Measurements from ENCODE around the gene AKR1E2.

AKR1E2 gene

GRCh38 chr10:4835494-4835918 is 9.5 kb downstream of the AKR1E2 start:
- ChIA-PET CTCF (interaction anchor here (2.5 kb wide), 1 partner anchor 14 kb away, joined by 8 read pairs; no protein-coding TSS in a partner anchor), POLR2A (ENCODE audit: low non-redundant PET) (no interaction called here)
- TF ChIP-seq CTCF (conservative IDR thresholded peaks at IDR 0.05; ENCODE audit: low read depth) = no peak
- no peak for DNase-seq (ENCODE audit: low spot score)
- no peak overlapping the region for H3K27ac ChIP-seq

- DNase-seq (ENCODE audit: low spot score) = no peak
- CTCF ChIA-PET = interaction anchor here (0.9 to 2.5 kb wide), 2 partner anchors 13 to 22 kb away, joined by 3 to 8 read pairs; no protein-coding TSS in a partner anchor
- no peak for TF ChIP-seq CTCF (conservative IDR thresholded peaks at IDR 0.05; ENCODE audit: low read depth)
- H3K27ac ChIP-seq = no peak overlapping the region
- POLR2A ChIA-PET (ENCODE audit: low non-redundant PET) = no interaction called here
Observed at GRCh38 chr10:4836416-4836969, 10.5 kb downstream of the AKR1E2 start.

GRCh38 chr10:4837551-4837950 is 11.5 kb downstream of the AKR1E2 start:
- no peak overlapping the region for H3K27ac ChIP-seq
- TF ChIP-seq CTCF (conservative IDR thresholded peaks at IDR 0.05; ENCODE audit: low read depth) = no peak
- ChIA-PET CTCF (interaction anchor here (0.6 to 2.5 kb wide), 4 partner anchors 10 to 483 kb away, joined by 3 to 8 read pairs (median 3); no protein-coding TSS in a partner anchor), POLR2A (ENCODE audit: low non-redundant PET) (no interaction called here)
- no peak for DNase-seq (ENCODE audit: low spot score)

- POLR2A ChIA-PET (ENCODE audit: low non-redundant PET) = no interaction called here
- no peak for TF ChIP-seq CTCF (conservative IDR thresholded peaks at IDR 0.05; ENCODE audit: low read depth)
Observed at GRCh38 chr10:4838743-4839142, 12.7 kb downstream of the AKR1E2 start.

GRCh38 chr10:4839353-4839752 is 13.3 kb downstream of the AKR1E2 start:
- no peak for TF ChIP-seq CTCF (conservative IDR thresholded peaks at IDR 0.05; ENCODE audit: low read depth)

More at GRCh38 chr10:4838743-4839142, 12.7 kb downstream of the AKR1E2 start:
- DNase-seq (ENCODE audit: low spot score) = no peak
- CTCF ChIA-PET = interaction anchor here (0.5 to 0.9 kb wide), 3 partner anchors 24 to 590 kb away, joined by 3 to 5 read pairs (median 4); no protein-coding TSS in a partner anchor
- H3K27ac ChIP-seq = no peak overlapping the region

GRCh38 chr10:4840151-4840550 is 14.1 kb downstream of the AKR1E2 start:
- H3K27ac ChIP-seq = no peak overlapping the region
- no peak for TF ChIP-seq CTCF (conservative IDR thresholded peaks at IDR 0.05; ENCODE audit: low read depth)
- CTCF ChIA-PET = interaction anchor here (0.5 to 0.8 kb wide), 2 partner anchors 9 to 28 kb away, joined by 3 read pairs; no protein-coding TSS in a partner anchor
- POLR2A ChIA-PET (ENCODE audit: low non-redundant PET) = no interaction called here
- DNase-seq (ENCODE audit: low spot score) = no peak

More at GRCh38 chr10:4839353-4839752, 13.3 kb downstream of the AKR1E2 start:
- no peak for DNase-seq (ENCODE audit: low spot score)
- ChIA-PET CTCF (interaction anchor here (0.6 kb wide), 1 partner anchor 461 kb away, joined by 6 read pairs; no protein-coding TSS in a partner anchor), POLR2A (ENCODE audit: low non-redundant PET) (no interaction called here)
- no peak overlapping the region for H3K27ac ChIP-seq
